D721Med (cell line): ENCODE results near the gene UBE2J2.
A peak's percentile ranks its signal among the peaks of the same experiment; 100 is the strongest.

Source experiments
- DNase-seq: peaks from one replicate; pipeline ENCODE4 v3.0.0; 2011; ENCODE audit warnings: low spot score; ENCODE audit not compliant: insufficient read length
- FAIRE-seq: peaks from 2 replicates; lab custom pipeline; 2011; peaks lifted over from hg19 to GRCh38; lab: Jason Lieb, UNC
- TF ChIP-seq, protein P1 (sequence below): IDR thresholded peaks from 2 replicates; pipeline ENCODE4 v1.5.1; 2012; ENCODE audit warnings: mild to moderate bottlenecking, control low read depth; ENCODE audit not compliant: insufficient read depth; ENCODE audit errors: missing control alignments

The UBE2J2 gene

GRCh38 chr1:1273512-1274298, at the start of gene UBE2J2:
TSS of gene UBE2J2 (minus strand) at chr1:1273854. CDS start at chr1:1267992, 5,862 bp downstream.
- FAIRE-seq: no peak
- peak; percentile 83 for DNase-seq
- TF ChIP-seq, protein P1, sequence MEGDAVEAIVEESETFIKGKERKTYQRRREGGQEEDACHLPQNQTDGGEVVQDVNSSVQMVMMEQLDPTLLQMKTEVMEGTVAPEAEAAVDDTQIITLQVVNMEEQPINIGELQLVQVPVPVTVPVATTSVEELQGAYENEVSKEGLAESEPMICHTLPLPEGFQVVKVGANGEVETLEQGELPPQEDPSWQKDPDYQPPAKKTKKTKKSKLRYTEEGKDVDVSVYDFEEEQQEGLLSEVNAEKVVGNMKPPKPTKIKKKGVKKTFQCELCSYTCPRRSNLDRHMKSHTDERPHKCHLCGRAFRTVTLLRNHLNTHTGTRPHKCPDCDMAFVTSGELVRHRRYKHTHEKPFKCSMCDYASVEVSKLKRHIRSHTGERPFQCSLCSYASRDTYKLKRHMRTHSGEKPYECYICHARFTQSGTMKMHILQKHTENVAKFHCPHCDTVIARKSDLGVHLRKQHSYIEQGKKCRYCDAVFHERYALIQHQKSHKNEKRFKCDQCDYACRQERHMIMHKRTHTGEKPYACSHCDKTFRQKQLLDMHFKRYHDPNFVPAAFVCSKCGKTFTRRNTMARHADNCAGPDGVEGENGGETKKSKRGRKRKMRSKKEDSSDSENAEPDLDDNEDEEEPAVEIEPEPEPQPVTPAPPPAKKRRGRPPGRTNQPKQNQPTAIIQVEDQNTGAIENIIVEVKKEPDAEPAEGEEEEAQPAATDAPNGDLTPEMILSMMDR: no peak

GRCh38 chr1:1322952-1323351, 49.3 kb upstream of the UBE2J2 start:
- DNase-seq (no peak), FAIRE-seq (no peak)
- TF ChIP-seq, protein P1: no peak

GRCh38 chr1:1322418-1322817, 48.8 kb upstream of the UBE2J2 start:
- TF ChIP-seq, protein P1: no peak
- FAIRE-seq (no peak), DNase-seq (no peak)

DNA sequence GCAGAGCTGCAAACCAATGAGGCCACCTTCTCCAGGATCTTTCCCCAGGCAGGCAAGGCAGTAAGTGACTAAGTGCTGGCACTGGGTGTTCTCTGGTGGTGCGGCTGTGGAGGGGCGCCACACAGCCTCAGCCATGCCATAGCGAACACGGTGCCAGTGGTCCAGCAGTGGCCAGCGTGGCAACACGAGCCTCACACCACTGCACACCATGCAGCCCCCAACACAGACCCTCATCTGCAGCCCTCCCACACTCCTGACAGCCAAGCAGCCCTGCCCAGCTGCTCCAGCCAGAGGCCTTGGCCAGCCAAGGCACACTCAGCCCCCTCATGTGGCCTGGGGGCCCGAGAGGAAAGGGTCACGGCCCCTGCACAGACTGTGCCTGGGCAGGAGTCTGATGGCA, 47.8 kb upstream of the UBE2J2 start:
- no peak for FAIRE-seq
- TF ChIP-seq, protein P1: no peak

DNA sequence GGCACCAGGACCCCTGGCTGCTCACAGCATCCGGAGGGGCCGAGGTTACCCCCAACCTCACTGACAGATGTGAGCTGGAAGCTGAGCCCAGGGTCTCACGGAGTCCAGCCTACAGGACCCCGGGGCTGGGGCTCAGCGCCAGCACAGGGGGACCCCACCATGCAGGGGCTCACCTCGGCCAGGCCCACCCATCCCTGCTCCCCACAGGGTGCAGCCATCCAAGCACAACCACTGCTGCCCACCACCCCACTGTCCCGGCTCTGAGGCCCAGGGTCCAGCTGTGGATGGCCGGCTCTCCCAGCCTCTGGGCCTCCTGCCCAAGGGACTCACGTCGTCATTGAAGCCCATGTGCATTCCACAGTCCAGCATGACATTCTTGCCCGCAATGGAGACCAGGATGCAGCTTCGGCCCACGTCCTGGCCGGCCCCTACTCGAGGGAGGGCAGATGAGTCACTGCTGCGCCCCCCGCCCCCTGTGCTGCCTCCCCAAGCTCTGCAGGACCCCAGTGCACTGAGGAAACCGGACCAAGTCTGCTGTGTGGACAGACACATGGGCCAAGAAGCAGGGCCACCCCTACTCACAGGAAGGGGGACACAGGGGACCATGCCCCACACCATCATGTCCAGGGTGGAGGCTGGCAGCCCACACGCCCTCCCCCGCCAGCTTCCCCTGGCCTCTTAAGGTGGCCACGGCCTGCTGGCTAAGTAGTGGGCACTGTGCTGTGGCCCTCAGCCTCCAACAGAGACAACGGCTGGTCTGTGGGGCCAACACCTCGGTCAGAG, 47.2 kb upstream of the UBE2J2 start:
- no peak for DNase-seq
- TF ChIP-seq, protein P1: no peak
- no peak for FAIRE-seq

More for the DNA sequence above, 47.8 kb upstream of the UBE2J2 start:
- DNase-seq: no peak

- FAIRE-seq (no peak), DNase-seq (no peak)
- TF ChIP-seq, protein P1: no peak
Measured at GRCh38 chr1:1319646-1319941, 45.9 kb upstream of the UBE2J2 start.
